GM21526 (cell line): ENCODE results near the gene SMAD1.
A peak's percentile ranks its signal among the peaks of the same experiment; 100 is the strongest.
"Not testable (repeated sequence)": the region's sequence is repeated elsewhere in the genome, so short reads cannot be mapped to it uniquely, and the experiment has no call there.

Experiments used
- ATAC-seq: cut with Tn5 transposase; IDR thresholded peaks from one replicate; pipeline ENCODE4 v1.9.1; 2021; ENCODE audit warnings: moderate library complexity; ENCODE audit not compliant: unreplicated experiment, low FRiP score

Gene SMAD1

GRCh38 chr4:145553375-145553774, 71.7 kb downstream of the SMAD1 start:
- ATAC-seq, result no peak

GRCh38 chr4:145554691-145555090, 73.0 kb downstream of the SMAD1 start:
- no peak for ATAC-seq

GRCh38 chr4:145557720-145558119, 76.1 kb downstream of the SMAD1 start:
- ATAC-seq, result peak; percentile 94

- no peak for ATAC-seq
Measured at GRCh38 chr4:145563293-145563985, 81.8 kb downstream of the SMAD1 start.

- no peak for ATAC-seq
Measured at GRCh38 chr4:145564540-145564939, 82.9 kb downstream of the SMAD1 start.

GRCh38 chr4:145565328-145565727, 83.7 kb downstream of the SMAD1 start:
- ATAC-seq, result no peak

- no peak for ATAC-seq
Measured at GRCh38 chr4:145566086-145566708, 84.5 kb downstream of the SMAD1 start.

GRCh38 chr4:145566768-145567167, 85.1 kb downstream of the SMAD1 start:
- no peak for ATAC-seq

- ATAC-seq, result no peak
Measured at GRCh38 chr4:145567516-145567915, 85.9 kb downstream of the SMAD1 start.

- ATAC-seq, result not testable (repeated sequence)
Measured at GRCh38 chr4:145574546-145574945, 92.9 kb downstream of the SMAD1 start.

- ATAC-seq, result no peak
Measured at GRCh38 chr4:145580906-145581305, 99.3 kb downstream of the SMAD1 start.

- no peak for ATAC-seq
Measured at GRCh38 chr4:145583191-145584055, 101.8 kb downstream of the SMAD1 start.

GRCh38 chr4:145587088-145587754, 105.6 kb downstream of the SMAD1 start:
- ATAC-seq, result no peak

GRCh38 chr4:145589381-145589780, 107.7 kb downstream of the SMAD1 start:
- ATAC-seq, result not testable (repeated sequence)

- ATAC-seq, result no peak
Measured at GRCh38 chr4:145589916-145590702, 108.5 kb downstream of the SMAD1 start.

GRCh38 chr4:145602129-145602760, 120.6 kb downstream of the SMAD1 start:
- ATAC-seq, result no peak

GRCh38 chr4:145605941-145606340, 124.3 kb downstream of the SMAD1 start:
- no peak for ATAC-seq
